Thoracic aorta (tissue), 2 donors: ENCODE data around the gene GPR149. TPM values are rescaled to one million over a fixed set of nuclear protein-coding genes. Genes with fewer than 3 reads are reported as not detected.

Experiments
- ATAC-seq: fragments of 150-250 bp; one replicate; pipeline ENCODE4 v1.8.0; 2017; ENCODE audit warnings: low read depth; ENCODE audit not compliant: insufficient number of reproducible peaks, low FRiP score
- DNase-seq: peaks from one replicate; pipeline ENCODE4 v3.0.0-alpha.2; 2020; ENCODE audit warnings: low spot score
- H3K27ac ChIP-seq, 2 donors: fragments of 200-600 bp; sonication (generic); 1 replicate in 1 of 2; 2 replicates in 1 of 2; pipeline ENCODE4 v1.5.1; 2016; ENCODE audit warnings: mild to moderate bottlenecking in 2 of 2, moderate library complexity in 2 of 2
- H3K27me3 ChIP-seq: fragments of 200-600 bp; sonication (generic); replicated peaks from 2 replicates; pipeline ENCODE4 v1.6.0; 2016; ENCODE audit warnings: mild to moderate bottlenecking; ENCODE audit not compliant: insufficient read depth
- H3K36me3 ChIP-seq: fragments of 200-600 bp; sonication (generic); one replicate; pipeline ENCODE4 v1.5.1; 2016
- H3K4me1 ChIP-seq, 2 donors: fragments of 200-600 bp; sonication (generic); 1 replicate in 1 of 2; 2 replicates in 1 of 2; pipeline versions ENCODE4 v1.5.1 to v1.6.0; 2016; ENCODE audit warnings: low read depth in 2 of 2, mild to moderate bottlenecking in 1 of 2; ENCODE audit not compliant: control insufficient read depth in 1 of 2
- H3K4me3 ChIP-seq: fragments of 200-600 bp; sonication (generic); 2 replicates; pipeline ENCODE4 v1.5.1; 2016; ENCODE audit warnings: mild to moderate bottlenecking
- H3K9me3 ChIP-seq: fragments of 200-600 bp; sonication (generic); 2 replicates; pipeline ENCODE4 v1.5.1; 2016
- CTCF ChIP-seq: fragments of 200-600 bp; sonication (generic); IDR thresholded peaks from one replicate; pipeline ENCODE4 v1.5.1; 2019; ENCODE audit warnings: antibody characterized with exemption
- total RNA-seq, 2 donors: library from RNA; depleted of rRNA; stranded (reverse); fragments of >200 nt; gene quantifications; one replicate each; pipeline versions ENCODE4 v1.1.0 to v1.2.3, GENCODE V29; 2016

Gene GPR149
- total RNA-seq, 2 donors from 2014 or later = not detected

- ATAC-seq = no peak
- DNase-seq = no peak
- Histone ChIP-seq H3K4me1 (no peaks in the 10 kb centered on the region), H3K27me3 (no peaks in the 10 kb centered on the region), H3K27ac (no peak overlapping the region), H3K9me3 (no peaks in the 10 kb centered on the region), H3K4me3 (no peak overlapping the region), H3K36me3 (no peaks in the 10 kb centered on the region)
- TF ChIP-seq CTCF = no peak
Observed at GRCh38 chr3:154364849-154365248, 65.1 kb downstream of the GPR149 start.

GRCh38 chr3:154361099-154361498 is 68.9 kb downstream of the GPR149 start:
- no peaks in the 10 kb centered on the region for H3K9me3 ChIP-seq
- ATAC-seq = no peak

GRCh38 chr3:154356009-154356408 is 74.0 kb downstream of the GPR149 start:
- no peaks in the 10 kb centered on the region for H3K9me3 ChIP-seq
- DNase-seq (no peak), ATAC-seq (no peak)
- H3K4me3 ChIP-seq = no peak overlapping the region
- H3K27ac ChIP-seq = no peak overlapping the region
- no peaks in the 10 kb centered on the region for H3K27me3 ChIP-seq
- H3K4me1 ChIP-seq = no peaks in the 10 kb centered on the region
- TF ChIP-seq CTCF = no peak
- no peaks in the 10 kb centered on the region for H3K36me3 ChIP-seq

More at GRCh38 chr3:154361099-154361498, 68.9 kb downstream of the GPR149 start:
- Histone ChIP-seq H3K36me3 (no peaks in the 10 kb centered on the region), H3K27ac (no peak overlapping the region), H3K4me3 (no peak overlapping the region), H3K4me1 (no peaks in the 10 kb centered on the region), H3K27me3 (no peaks in the 10 kb centered on the region)
- no peak for TF ChIP-seq CTCF
- no peak for DNase-seq

- no peak overlapping the region for H3K27ac ChIP-seq
- H3K4me1 ChIP-seq = no peaks in the 10 kb centered on the region
- no peaks in the 10 kb centered on the region for H3K27me3 ChIP-seq
- ATAC-seq (no peak), DNase-seq (no peak)
- H3K9me3 ChIP-seq = no peaks in the 10 kb centered on the region
- H3K4me3 ChIP-seq = no peak overlapping the region
- no peaks in the 10 kb centered on the region for H3K36me3 ChIP-seq
- TF ChIP-seq CTCF = no peak
Observed at GRCh38 chr3:154349223-154349622, 80.8 kb downstream of the GPR149 start.

GRCh38 chr3:154345422-154346122 is 84.4 kb downstream of the GPR149 start:
- Histone ChIP-seq H3K9me3 (no peaks in the 10 kb centered on the region), H3K4me3 (no peak overlapping the region), H3K4me1 (no peaks in the 10 kb centered on the region), H3K27me3 (no peaks in the 10 kb centered on the region), H3K27ac (no peak overlapping the region), H3K36me3 (no peaks in the 10 kb centered on the region)
- DNase-seq (no peak), ATAC-seq (no peak)
- TF ChIP-seq CTCF = no peak
